ENCODE results near the gene CWC22.
A peak's percentile ranks its signal among the peaks of the same experiment; 100 is the strongest.
"Not testable (repeated sequence)": the region's sequence is repeated elsewhere in the genome, so short reads cannot be mapped to it uniquely, and the experiment has no call there.

CWC22 gene

GRCh38 chr2:180006781-180007579 lies at the start of gene CWC22:
Gene CWC22, minus strand, starts transcription at chr2:180007297. Its CDS starts 13,956 bp downstream, at chr2:179993341.
- DNase-seq: peak; percentile 91

- no peak for DNase-seq
Observed at GRCh38 chr2:180056367-180057118, 49.4 kb upstream of the CWC22 start.

GRCh38 chr2:180054576-180054975 lies 47.5 kb upstream of the CWC22 start:
- not testable (repeated sequence) for DNase-seq

GRCh38 chr2:180050246-180050645 lies 43.1 kb upstream of the CWC22 start:
- DNase-seq: no peak

GRCh38 chr2:180048251-180048650 lies 41.2 kb upstream of the CWC22 start:
- DNase-seq: peak; percentile 52

GRCh38 chr2:180046776-180047175 lies 39.7 kb upstream of the CWC22 start:
- DNase-seq: peak; percentile 68

- no peak for DNase-seq
Observed at GRCh38 chr2:180046202-180046601, 39.1 kb upstream of the CWC22 start.

GRCh38 chr2:180040146-180040925 lies 33.2 kb upstream of the CWC22 start:
- DNase-seq: peak; percentile 99

- peak; percentile 12 for DNase-seq
Observed at GRCh38 chr2:180038997-180039396, 31.9 kb upstream of the CWC22 start.

- DNase-seq: peak; percentile 77
Observed at GRCh38 chr2:180033993-180034894, 27.1 kb upstream of the CWC22 start.

GRCh38 chr2:180029575-180029974 lies 22.5 kb upstream of the CWC22 start:
- no peak for DNase-seq

GRCh38 chr2:180021850-180022249 lies 14.8 kb upstream of the CWC22 start:
- DNase-seq: no peak

- DNase-seq: peak; percentile 49
Observed at GRCh38 chr2:180017784-180018183, 10.7 kb upstream of the CWC22 start.

GRCh38 chr2:180016937-180017336 lies 9.8 kb upstream of the CWC22 start:
- DNase-seq: peak; percentile 20

GRCh38 chr2:180015951-180016709 lies 9.0 kb upstream of the CWC22 start:
- peak; percentile 93 for DNase-seq

GRCh38 chr2:180012523-180012922 lies 5.4 kb upstream of the CWC22 start:
- peak; percentile 79 for DNase-seq

GRCh38 chr2:180010701-180011100 lies 3.6 kb upstream of the CWC22 start:
- DNase-seq: no peak

- DNase-seq: no peak
Observed at GRCh38 chr2:180006231-180006630, 866 bp downstream of the CWC22 start.

GRCh38 chr2:180005465-180005864 lies 1.6 kb downstream of the CWC22 start:
- DNase-seq: not testable (repeated sequence)

GRCh38 chr2:180004731-180005130 lies 2.4 kb downstream of the CWC22 start:
- no peak for DNase-seq

GRCh38 chr2:180003559-180003958 lies 3.5 kb downstream of the CWC22 start:
- DNase-seq: no peak

Data from fibroblast of upper back skin (primary cell).